Measurements from ENCODE around the gene FAM47A.

FAM47A gene

GRCh38 chrX:34132028-34132427 lies at the start of gene FAM47A:
Gene FAM47A (minus strand): TSS chrX:34132314. CDS start chrX:34132278, 36 bp downstream.
- no peak for DNase-seq

DNA sequence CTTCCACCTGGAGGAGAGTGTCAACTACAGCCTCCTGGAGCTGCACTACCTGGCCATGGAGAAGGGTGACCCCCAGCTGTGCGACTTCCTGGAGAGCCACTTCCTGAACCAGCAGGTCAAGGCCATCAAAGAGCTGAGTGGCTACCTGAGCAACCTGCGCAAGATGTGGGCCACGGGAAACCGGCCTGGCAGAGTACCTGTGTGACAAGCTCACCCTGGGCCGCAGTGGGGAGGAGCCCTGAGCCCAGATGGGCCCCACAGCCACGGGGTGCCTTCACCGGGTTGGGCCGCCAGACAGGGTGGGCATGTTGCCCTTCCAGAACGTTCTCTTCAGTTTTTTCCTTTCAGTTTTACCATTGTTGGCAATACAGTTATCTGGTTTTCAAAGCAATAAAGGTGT lies 15.2 kb upstream of the FAM47A start:
- DNase-seq = no peak

DNA sequence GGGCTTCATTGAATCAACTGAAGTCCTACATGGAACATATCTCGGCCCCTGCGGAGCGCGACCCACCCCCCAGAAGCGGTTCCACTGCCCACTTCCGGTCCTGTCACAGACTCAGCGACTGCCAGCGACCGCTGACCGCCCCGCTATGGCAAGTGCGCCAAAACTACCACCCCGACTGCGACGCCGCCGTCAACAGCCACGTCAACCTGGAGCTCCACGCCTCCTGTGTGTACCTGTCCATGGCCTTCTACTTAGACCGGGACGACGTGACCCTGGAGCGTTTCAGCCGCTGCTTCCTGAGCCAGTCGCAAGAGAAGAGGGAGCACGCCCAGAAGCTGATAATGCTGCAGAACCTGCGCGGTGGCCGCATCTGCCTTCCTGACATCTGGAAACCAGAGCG lies 14.8 kb upstream of the FAM47A start:
- DNase-seq = no peak

- DNase-seq = no peak
Observed at GRCh38 chrX:34144246-34144645, 12.1 kb upstream of the FAM47A start.

DNA sequence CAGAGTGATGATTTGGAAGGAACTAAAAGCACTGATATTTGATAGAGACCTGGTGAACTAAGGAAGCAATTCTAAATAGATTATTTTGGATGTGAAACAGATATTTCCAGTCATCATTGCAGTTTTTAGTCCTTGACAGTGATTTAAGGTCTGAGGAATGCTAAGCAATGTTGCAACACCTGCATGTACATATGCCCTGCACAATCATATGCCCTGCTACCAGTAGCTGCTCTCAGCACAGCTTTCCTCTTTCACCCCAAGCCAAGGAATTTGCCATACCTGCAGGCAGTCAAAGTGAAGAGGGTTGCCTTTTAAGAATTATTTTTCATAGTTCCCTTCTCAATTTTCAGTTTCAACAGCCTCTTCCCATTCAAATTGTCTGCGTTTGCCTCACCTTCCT lies 8.7 kb upstream of the FAM47A start:
- DNase-seq = no peak

DNA sequence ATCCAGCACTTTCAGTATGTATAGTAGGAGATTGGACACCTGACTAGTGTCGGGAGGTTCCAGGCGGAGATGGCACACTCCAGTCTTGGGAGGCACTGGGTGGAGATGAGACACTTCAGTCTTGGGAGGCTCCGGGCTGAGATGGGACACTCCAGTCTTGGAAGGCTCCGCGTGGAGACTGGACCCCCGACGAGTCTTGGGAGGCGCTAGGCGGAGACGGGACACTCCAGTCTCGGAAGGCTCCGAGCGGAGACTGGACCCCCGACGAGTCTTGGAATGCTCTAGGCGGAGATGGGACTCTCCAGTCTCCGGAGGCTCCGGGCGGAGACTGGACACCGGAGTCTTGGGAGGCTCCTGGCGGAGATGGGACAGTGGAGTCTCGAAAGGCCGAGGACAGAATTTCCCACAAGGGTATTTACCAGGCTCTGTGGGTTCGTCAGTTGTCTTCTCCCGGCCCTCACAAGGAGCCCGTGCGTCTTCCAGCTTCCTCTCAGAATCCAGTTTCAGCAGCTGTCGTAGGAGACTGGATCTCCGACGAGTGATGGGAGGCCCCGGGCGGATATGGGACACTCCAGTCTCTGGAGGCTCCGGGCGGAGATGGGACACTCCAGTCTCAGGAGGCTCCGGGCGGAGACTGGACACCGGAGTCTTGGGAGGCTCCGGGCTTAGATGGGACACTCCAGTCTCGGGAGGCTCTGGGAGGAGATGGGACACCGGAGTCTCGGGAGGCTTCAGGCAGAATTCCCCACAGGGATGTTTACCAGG lies 952 bp downstream of the FAM47A start:
- DNase-seq = no peak

DNA sequence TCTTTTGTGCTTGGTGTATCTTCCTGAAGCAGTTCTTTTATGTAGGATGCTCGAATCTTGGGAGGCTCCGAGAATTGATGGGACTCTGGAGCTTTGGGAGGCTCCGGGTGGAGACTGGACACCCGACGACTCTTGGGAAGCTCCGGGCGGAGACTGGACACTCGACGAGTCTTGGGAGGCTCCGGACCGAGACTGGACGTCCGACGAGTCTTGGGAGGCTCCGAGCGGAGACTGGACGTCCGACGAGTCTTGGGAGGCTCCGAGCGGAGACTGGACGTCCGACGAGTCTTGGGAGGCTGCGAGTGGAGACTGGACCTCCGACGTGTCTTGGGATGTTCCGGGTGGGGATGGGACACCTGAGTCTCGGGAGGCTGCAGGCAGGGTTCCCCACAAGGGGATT lies 1.6 kb downstream of the FAM47A start:
- no peak for DNase-seq

DNA sequence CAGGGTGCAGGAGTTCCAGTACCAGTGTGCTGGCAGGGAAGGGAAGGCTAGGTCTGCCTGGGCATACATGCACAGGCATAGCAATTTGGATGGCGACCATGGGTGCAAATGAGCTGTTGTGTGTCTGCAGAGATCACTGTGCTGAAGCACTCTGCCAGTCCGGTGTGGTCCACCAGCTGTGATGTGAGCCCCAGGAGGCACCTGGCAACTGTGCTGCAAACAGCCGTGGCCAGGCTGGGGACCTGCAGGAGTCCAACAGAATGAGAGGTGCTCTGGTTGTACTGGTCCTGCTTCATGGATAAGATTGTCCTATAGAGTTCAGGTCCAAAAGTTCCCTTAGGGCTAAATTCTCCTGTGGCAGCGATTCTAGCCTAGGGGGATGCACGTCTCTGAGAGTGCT lies 6.1 kb downstream of the FAM47A start:
- no peak for DNase-seq

DNA sequence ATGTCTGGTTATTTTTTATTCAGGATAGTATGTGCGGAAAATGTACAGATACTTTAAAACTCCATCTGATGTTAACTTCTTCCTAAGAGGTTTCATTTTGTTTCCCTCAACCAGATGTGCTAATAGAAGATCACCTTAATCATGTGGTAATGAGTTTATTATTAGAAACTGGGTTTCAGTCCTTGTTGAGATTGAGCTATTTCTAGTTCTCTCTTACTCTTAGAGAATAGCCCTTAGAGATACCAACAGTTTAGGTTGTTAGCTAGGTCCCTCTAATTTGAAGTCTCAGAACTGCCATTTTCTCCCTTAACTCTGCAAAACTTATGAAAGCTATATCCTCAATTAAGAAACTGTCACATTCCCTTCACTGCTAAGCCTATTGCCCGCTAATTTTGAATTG lies 13.0 kb downstream of the FAM47A start:
- DNase-seq = no peak

GRCh38 chrX:34112459-34112858 lies 19.7 kb downstream of the FAM47A start:
- DNase-seq = no peak

Data from cortex of kidney (tissue), 1 donor.